ENCODE results near the gene MEIS2.

The MEIS2 gene

GRCh38 chr15:36877294-36877693 is 223.1 kb downstream of the MEIS2 start:
- peaks cover 18% of the 10 kb centered on the region for H3K4me1 Mint-ChIP-seq (ENCODE audit: low read depth)
- H3K4me3 Mint-ChIP-seq, result peak overlapping the region; percentile 55
- peaks cover 53% of the 10 kb centered on the region for H3K27me3 Mint-ChIP-seq

GRCh38 chr15:36875740-36876334 is 224.5 kb downstream of the MEIS2 start:
- Mint-ChIP-seq H3K4me1 (ENCODE audit: low read depth) (peaks cover 18% of the 10 kb centered on the region), H3K9me3 (ENCODE audit: low read depth) (no peaks in the 10 kb centered on the region), H3K36me3 (peaks cover 2% of the 10 kb centered on the region), H3K4me3 (no peak overlapping the region), H3K27me3 (peaks cover 41% of the 10 kb centered on the region), H3K27ac (no peak overlapping the region)

More at GRCh38 chr15:36877294-36877693, 223.1 kb downstream of the MEIS2 start:
- Mint-ChIP-seq H3K9me3 (ENCODE audit: low read depth) (no peaks in the 10 kb centered on the region), H3K27ac (no peak overlapping the region), H3K36me3 (peaks cover 2% of the 10 kb centered on the region)

GRCh38 chr15:36874930-36875329 is 225.4 kb downstream of the MEIS2 start:
- no peaks in the 10 kb centered on the region for H3K9me3 Mint-ChIP-seq (ENCODE audit: low read depth)
- H3K4me1 Mint-ChIP-seq (ENCODE audit: low read depth), result peaks cover 17% of the 10 kb centered on the region
- H3K36me3 Mint-ChIP-seq, result peaks cover 2% of the 10 kb centered on the region
- no peak overlapping the region for H3K4me3 Mint-ChIP-seq
- H3K27ac Mint-ChIP-seq, result no peak overlapping the region
- peaks cover 39% of the 10 kb centered on the region for H3K27me3 Mint-ChIP-seq

DNA sequence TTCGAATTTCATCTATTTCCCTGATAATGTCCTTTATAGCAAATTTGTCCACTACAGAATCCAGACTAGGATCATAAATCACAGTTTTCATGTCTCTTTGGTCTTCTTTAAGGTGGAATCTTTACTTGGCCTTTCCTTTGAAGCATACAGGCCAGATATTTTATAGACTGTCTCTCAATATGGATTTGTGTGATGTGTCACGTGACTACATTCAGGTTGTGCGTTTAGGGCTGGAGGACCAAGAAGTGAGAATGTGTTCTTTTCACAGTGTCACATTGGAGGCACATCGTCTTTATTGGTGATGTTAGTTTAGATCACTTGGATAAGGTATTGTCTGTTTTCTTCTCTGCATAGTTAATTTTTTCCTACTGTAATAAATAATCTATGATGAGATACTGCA is 232.9 kb downstream of the MEIS2 start:
- Mint-ChIP-seq H3K27ac (no peak overlapping the region), H3K4me3 (no peak overlapping the region), H3K27me3 (peaks cover 3% of the 10 kb centered on the region), H3K9me3 (ENCODE audit: low read depth) (peaks cover 4% of the 10 kb centered on the region), H3K36me3 (no peaks in the 10 kb centered on the region), H3K4me1 (ENCODE audit: low read depth) (no peaks in the 10 kb centered on the region)

DNA sequence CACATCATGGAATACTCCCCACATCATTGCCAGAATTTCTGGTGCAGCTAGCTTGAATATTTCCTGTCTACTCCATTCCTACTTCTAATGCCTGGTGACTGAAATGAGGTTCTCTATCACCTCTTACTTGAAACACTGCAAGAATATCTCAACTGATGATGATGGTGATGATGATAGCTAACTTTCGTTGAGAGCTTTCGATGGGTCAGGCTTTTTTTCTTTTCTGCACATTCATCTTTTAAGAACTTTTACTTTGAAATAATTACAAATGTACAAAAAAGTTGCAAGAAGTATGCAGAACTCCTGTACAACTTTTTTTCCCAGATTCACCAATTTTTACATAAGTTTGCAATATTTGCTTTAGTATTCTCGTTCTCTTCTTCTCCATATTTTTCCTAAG is 233.5 kb downstream of the MEIS2 start:
- Mint-ChIP-seq H3K4me1 (ENCODE audit: low read depth) (no peaks in the 10 kb centered on the region), H3K9me3 (ENCODE audit: low read depth) (peaks cover 4% of the 10 kb centered on the region), H3K27me3 (peaks cover 5% of the 10 kb centered on the region), H3K27ac (no peak overlapping the region), H3K4me3 (no peak overlapping the region), H3K36me3 (no peaks in the 10 kb centered on the region)

DNA sequence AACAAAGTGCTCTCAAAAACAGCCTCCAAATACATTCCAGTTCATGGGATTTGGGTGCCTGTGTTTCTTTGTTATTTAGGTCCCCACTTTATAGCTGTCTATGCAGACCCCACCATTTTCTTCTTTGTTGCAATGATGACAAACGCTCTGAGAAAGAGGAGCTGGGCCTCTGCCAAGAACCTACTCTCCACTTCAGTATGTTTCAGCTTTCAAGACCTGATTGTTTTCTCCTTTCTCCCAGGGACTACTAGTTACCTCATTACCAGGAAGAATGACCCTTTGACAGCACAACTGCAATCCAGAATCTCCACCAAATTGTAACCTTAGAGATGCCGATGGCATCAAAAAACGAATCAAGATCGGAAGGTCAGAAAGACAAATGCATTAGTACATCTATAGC is 236.8 kb downstream of the MEIS2 start:
- Mint-ChIP-seq H3K9me3 (ENCODE audit: low read depth) (peaks cover 4% of the 10 kb centered on the region), H3K27ac (no peak overlapping the region), H3K36me3 (no peaks in the 10 kb centered on the region), H3K4me1 (ENCODE audit: low read depth) (no peaks in the 10 kb centered on the region), H3K27me3 (peaks cover 10% of the 10 kb centered on the region), H3K4me3 (no peak overlapping the region)

DNA sequence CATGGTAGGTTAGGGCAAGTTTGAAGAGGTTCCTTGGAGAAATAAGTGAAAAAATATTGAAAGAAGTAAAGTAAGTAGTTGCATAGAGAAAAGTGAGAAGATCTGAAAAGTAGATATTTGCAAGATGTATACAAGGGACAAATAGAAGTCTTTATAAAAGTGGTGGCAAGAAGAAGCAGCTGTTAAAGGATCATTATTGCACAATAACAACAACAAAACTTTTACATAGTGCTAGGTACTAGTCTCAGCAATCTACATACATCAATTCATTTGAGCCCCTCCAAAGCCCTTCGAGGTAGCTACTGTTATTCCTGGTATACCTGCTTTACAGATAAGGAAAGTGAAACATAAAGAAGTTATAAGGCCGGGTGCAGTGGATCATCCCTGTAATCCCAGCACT is 239.6 kb downstream of the MEIS2 start:
- Mint-ChIP-seq H3K36me3 (no peaks in the 10 kb centered on the region), H3K27me3 (peaks cover 14% of the 10 kb centered on the region), H3K4me1 (ENCODE audit: low read depth) (no peaks in the 10 kb centered on the region), H3K27ac (no peak overlapping the region), H3K9me3 (ENCODE audit: low read depth) (peaks cover 12% of the 10 kb centered on the region), H3K4me3 (no peak overlapping the region)

DNA sequence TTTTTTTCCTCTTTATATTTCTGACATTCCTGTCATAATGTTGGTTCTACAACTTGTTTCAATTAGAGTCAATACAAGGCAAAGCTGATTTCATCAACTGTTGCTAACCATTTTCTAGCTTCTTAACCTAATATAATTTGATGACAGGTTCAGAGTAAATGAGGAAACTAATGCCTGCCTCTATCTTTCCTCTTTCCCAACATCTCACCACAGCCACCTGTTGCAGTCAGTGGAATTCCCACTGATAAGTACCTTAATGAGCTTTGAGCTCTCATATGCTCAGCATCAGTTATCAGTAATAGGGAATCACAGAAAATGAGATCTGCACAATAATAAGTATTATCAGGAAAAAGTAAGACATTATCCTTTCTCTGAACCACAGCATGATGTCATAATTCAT is 241.9 kb downstream of the MEIS2 start:
- H3K4me3 Mint-ChIP-seq, result no peak overlapping the region
- peaks cover 11% of the 10 kb centered on the region for H3K9me3 Mint-ChIP-seq (ENCODE audit: low read depth)
- no peaks in the 10 kb centered on the region for H3K36me3 Mint-ChIP-seq
- H3K4me1 Mint-ChIP-seq (ENCODE audit: low read depth), result no peaks in the 10 kb centered on the region
- H3K27me3 Mint-ChIP-seq, result peaks cover 10% of the 10 kb centered on the region
- H3K27ac Mint-ChIP-seq, result no peak overlapping the region

- Mint-ChIP-seq H3K4me1 (ENCODE audit: low read depth) (no peaks in the 10 kb centered on the region), H3K36me3 (no peaks in the 10 kb centered on the region), H3K27ac (no peak overlapping the region), H3K9me3 (ENCODE audit: low read depth) (peaks cover 11% of the 10 kb centered on the region), H3K27me3 (peaks cover 8% of the 10 kb centered on the region), H3K4me3 (no peak overlapping the region)
Measured at GRCh38 chr15:36856339-36856973, 243.9 kb downstream of the MEIS2 start.

- H3K4me3 Mint-ChIP-seq, result no peak overlapping the region
- no peak overlapping the region for H3K27ac Mint-ChIP-seq
- H3K27me3 Mint-ChIP-seq, result peaks cover 9% of the 10 kb centered on the region
- no peaks in the 10 kb centered on the region for H3K4me1 Mint-ChIP-seq (ENCODE audit: low read depth)
- H3K9me3 Mint-ChIP-seq (ENCODE audit: low read depth), result peaks cover 4% of the 10 kb centered on the region
- H3K36me3 Mint-ChIP-seq, result no peaks in the 10 kb centered on the region
Measured at GRCh38 chr15:36850864-36851263, 249.5 kb downstream of the MEIS2 start.

DNA sequence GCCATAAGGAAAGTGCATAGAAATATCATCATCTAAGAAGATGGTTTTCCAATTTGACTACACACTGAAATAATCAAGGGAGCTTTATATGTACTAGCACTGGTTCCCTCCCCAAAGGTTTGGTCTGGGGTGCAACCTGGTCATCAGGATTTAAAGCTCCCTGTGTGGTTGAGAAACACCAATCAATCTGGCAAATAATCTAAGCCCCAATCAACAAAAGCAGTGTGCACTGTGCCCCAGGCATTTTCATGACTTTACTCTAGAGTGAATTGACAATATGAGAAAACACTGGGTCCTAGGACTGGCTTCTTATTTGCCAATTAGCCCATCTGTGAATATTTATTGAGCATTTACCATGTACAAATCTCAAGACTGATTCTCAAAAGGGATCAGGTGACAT is 255.1 kb downstream of the MEIS2 start:
- Mint-ChIP-seq H3K9me3 (ENCODE audit: low read depth) (no peaks in the 10 kb centered on the region), H3K4me1 (ENCODE audit: low read depth) (no peaks in the 10 kb centered on the region), H3K27me3 (peaks cover 11% of the 10 kb centered on the region), H3K27ac (no peak overlapping the region), H3K36me3 (no peaks in the 10 kb centered on the region), H3K4me3 (no peak overlapping the region)

GRCh38 chr15:36844534-36844998 is 255.8 kb downstream of the MEIS2 start:
- Mint-ChIP-seq H3K27me3 (peaks cover 11% of the 10 kb centered on the region), H3K9me3 (ENCODE audit: low read depth) (no peaks in the 10 kb centered on the region), H3K4me1 (ENCODE audit: low read depth) (no peaks in the 10 kb centered on the region), H3K27ac (no peak overlapping the region), H3K36me3 (no peaks in the 10 kb centered on the region), H3K4me3 (no peak overlapping the region)

GRCh38 chr15:36843822-36844221 is 256.5 kb downstream of the MEIS2 start:
- Mint-ChIP-seq H3K9me3 (ENCODE audit: low read depth) (no peaks in the 10 kb centered on the region), H3K27ac (no peak overlapping the region), H3K36me3 (no peaks in the 10 kb centered on the region), H3K27me3 (peaks cover 10% of the 10 kb centered on the region), H3K4me1 (ENCODE audit: low read depth) (no peaks in the 10 kb centered on the region), H3K4me3 (no peak overlapping the region)

DNA sequence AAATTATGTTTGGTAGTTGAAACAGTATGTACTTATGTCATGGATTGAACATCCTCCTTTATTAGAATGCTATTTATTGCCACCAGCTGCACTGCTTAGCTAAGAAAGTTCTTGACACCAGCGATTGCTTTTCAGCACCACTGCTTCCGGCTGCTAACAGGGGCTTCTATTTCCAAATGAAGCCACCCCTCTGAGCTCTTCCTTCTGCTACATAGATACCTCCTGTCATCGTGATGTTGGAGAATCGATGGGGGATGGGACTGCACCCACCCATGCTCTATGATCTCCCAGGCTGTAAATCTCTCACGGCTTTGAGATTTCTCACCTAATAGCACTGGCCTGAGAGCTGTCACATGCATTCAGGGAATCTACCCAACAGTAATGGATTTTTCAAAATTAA is 259.2 kb downstream of the MEIS2 start:
- H3K27ac Mint-ChIP-seq, result no peak overlapping the region
- H3K27me3 Mint-ChIP-seq, result peaks cover 11% of the 10 kb centered on the region
- no peaks in the 10 kb centered on the region for H3K36me3 Mint-ChIP-seq
- H3K4me3 Mint-ChIP-seq, result no peak overlapping the region
- no peaks in the 10 kb centered on the region for H3K9me3 Mint-ChIP-seq (ENCODE audit: low read depth)
- H3K4me1 Mint-ChIP-seq (ENCODE audit: low read depth), result no peaks in the 10 kb centered on the region

Data from activated naive CD8-positive, alpha-beta T cell (primary cell).